ENCODE measurements around the gene TOP1.

The TOP1 gene

DNA sequence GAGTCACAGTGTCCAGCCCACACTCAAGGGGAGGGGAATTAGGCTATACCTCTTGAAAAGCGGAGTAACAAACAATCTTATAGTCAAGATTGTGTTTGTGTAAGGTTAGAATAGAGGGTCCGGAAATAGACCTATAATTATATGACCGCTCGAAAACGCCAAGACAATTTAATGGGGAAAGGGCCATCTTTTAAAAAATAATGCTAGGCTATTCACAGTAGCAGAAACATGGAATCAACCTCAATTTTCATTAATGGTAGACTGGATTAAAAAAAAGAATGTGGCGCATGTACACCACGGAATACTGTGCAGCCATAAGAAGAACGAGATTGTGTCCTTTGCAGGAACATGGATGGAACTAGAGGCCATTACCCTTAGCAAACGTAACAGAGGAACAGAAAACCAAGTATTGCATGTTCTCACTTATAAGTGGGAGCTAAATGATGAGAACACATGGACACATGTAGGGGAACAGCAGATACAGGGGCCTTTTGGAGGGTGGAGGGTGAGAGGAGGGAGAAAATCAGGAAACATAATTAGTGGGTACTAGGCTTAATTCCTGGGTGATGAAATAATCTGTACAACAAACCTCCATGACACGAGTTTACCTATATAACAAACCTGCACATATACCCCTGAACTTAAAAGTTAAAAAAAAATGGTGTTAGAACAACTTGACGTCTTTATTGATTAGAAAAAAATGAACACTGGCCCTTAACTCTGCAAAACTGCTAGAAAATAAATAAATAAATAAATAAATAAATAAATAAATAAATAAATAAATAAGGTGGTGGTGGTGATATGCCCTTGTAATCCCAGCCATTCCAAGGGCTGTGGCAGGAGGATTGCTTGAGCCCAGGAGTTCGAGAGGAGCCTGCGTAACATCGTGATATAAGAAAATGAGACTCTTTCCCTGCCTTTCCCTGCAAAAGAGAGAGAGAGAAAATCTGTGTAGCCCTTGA lies 30.3 kb downstream of the TOP1 start:
- no peak for DNase-seq (ENCODE audit: low spot score)

DNA sequence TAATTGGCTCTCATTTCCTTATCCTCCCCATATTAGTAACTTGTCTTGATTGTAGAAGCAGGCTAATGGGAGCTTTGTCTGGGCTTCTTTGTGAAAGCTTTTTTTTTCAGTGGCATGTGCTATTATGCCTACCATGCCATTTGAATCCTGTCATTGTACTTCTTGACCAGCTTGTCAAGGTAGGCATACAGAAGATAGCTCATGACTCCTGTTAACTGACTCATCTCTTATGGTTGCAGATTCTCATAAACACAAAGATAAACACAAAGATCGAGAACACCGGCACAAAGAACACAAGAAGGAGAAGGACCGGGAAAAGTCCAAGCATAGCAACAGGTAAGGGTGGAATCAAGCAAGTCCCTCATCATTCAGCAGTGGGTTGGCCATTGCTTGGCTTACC lies 32.5 kb downstream of the TOP1 start:
- DNase-seq (ENCODE audit: low spot score): no peak

DNA sequence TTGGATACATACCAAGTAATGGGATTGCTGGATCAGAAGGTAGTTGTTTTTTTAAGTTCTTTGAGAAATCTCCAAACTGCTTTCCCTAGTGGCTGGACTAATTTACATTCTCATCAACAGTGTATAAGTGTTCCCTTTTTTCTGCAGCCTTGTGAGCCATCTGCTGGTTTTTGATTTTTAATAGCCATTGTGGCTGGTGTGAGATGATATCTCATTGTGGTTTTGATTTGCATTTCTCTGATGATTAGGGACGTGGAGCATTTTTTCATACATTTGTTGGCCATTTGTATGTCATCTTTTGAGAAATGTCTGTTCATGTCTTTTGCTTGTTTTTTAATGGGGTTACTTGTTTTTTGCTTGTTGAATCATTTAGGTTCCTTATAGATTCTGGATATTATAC lies 34.8 kb downstream of the TOP1 start:
- no peak for DNase-seq (ENCODE audit: low spot score)

DNA sequence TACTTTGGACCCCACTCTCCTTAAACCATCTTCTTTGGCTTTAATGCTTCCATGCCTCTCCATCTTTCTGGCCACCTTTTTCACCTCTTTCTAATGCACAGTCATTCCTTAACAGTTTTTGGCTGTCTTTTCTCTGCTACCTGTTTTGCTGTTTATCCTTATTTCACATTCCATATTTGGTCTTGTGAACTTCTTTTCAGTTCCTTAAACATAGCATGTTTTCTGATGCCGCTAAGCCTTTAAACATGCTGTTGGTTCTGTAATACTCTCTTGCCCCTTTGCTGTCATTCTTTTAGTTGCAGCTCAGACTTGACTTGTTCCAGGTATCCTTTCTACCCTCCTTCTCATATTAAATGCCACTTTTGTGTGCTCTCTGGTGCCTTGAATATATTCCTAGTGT lies 35.8 kb downstream of the TOP1 start:
- no peak for DNase-seq (ENCODE audit: low spot score)

DNA sequence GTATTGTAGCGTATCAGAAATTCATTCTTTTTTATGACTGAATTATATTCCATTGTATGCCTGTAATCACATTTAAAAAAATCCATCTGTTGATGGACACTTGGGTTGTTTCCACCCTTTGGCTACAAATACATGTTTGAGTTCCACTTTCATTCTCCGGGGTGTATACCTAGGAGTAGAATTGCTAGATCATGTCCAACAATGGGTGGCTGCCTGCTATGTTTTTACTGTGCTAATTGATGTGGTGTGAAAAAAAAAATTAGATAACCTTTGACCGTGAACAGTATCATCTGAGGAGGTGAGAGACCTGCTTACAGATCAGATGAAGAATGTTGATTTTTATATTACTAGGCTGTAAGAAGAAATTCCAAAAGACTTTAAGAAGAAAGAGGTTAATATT lies 37.1 kb downstream of the TOP1 start:
- no peak for DNase-seq (ENCODE audit: low spot score)

DNA sequence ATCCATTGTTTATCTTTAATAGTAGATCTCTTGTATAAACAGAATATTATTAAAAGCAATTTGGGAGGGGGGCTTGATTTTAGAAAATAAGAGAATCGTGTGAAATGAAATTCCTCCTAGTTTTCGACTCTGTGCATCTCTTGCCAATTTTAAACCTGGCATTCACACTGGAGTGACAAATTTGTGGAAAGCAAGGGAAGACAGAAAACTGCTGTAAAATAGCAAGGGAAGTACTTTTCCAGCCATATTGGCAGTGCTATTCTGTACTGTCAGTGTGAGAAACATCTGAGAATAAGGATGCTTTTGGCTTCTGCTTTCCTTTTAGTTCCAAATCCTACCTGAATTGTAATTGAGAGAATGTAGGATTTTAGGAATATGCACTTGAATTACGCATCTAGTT lies 40.2 kb downstream of the TOP1 start:
- no peak for DNase-seq (ENCODE audit: low spot score)

DNA sequence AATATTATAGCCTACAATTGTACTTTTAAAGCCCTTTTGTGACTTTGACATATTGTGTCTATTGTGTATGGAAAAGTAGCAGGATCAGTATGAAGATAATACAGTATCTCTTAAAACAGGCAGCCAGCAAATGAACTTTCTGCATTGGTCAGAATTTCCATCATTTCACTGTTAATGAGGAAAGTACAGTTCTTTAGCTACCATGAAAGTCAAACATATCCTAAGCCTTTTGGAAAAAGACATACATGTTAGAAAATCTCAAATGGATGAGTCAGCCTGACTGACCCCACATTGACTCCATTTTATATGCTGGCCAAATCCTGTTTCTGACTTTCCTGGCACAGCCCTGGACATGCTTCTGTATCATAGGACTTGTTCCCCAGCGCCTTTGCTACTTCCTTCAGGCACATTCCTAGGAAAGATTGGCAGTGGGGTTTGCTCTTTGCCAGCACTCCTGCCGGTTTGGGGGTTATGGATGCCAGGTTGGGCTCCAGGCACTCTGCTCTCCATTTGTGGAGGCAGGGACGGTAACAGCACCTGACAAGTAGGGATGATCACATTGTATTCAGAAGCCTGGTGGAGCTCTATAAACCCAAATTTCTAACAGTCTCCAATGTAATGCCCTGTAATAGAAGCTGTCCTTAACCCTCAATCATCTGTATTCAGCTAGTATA lies 43.7 kb downstream of the TOP1 start:
- no peak for DNase-seq (ENCODE audit: low spot score)

DNA sequence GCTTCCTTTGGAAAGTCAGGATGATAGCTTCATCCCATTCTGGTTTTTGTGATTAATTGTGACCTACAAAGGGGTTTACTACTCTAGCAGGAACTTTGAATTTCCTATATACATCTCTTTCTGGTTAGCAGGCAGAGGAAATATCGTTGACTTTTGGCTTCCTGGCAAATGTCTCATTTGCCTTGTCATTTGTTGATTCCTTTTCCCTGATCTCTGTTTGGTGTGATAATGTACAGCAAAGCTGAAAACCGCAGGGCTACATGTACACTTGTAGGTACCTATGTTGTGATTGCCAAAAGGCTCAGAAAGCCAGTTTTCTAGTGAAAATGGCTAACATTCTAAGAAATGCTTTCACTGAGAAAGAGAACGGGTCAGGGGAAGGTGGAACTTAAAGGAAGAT lies 44.3 kb downstream of the TOP1 start:
- DNase-seq (ENCODE audit: low spot score): no peak

DNA sequence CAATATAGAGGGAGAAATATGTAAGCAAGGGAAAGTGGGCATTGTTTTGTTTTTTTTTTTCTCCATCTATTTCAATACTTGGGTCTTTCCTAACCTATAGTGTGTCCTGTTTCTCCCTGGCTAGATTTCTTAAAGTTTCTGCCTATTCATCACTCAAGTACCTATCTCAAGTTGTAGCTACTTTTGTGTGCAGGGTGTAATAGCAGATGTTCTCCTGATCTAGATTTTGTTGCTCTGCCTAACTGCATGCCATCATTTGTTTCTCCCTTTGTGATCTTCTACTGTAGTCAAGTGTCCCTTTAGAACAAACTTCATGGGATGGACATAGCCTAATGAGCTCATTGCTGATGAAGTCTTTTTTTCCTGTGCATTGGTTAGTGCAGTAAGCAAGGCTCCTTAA lies 45.8 kb downstream of the TOP1 start:
- no peak for DNase-seq (ENCODE audit: low spot score)

DNA sequence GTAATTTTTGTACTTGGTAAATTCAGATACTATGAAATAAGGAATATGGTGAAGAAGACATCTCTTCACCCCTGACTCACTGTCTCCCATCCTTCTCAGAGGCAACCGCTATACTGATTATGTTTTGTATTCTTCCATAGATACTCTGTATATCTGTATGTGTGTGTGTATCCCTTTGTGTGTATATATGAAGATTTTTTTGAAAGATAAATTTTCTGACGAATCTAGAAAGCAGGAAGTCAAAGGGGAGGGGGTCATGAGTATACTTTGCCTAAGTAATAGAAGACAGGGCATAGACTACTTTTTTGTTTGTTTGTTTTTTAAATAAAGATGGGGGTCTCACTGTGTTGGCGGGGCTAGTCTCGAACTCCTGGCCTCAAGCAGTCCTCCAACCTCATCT lies 48.2 kb downstream of the TOP1 start:
- no peak for DNase-seq (ENCODE audit: low spot score)

DNA sequence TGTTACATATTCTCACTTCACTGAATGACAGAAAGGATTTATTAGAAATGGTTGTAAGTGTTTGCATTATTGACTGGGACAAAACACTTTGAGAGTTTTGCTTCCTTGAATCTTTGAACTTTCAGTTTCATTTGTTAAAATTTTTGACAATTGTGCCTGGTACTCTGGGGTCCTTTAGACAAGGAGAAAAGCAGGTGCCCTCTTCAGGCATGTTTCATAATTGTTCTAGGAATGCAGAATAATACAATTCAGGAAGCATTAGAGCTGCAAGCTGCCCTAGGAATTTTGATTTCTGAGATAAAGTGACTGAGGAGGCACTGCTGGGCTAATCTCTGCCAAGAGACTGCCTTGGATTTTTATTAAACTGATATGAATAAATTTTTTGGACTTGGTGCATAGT lies 49.7 kb downstream of the TOP1 start:
- peak; percentile 21 for DNase-seq (ENCODE audit: low spot score)

DNA sequence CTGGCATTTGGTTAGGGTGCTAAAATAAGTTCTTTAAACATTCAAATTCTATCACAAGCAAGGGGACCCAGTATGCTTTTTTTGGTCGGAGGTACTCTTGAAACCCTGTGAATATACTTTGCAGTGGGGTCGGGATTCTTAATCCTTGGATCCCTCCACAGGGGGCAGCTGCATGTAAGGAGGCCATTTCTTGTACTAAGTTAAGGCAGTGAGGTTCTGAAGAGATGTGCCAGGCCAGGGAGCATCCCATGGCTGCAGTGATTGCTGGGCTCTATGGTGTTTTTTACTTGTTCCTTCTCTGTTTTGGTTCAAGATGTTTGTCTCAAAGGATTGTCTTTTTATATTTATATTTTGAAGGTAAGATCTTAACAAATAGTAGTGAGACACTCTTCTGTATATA lies 50.4 kb downstream of the TOP1 start:
- no peak for DNase-seq (ENCODE audit: low spot score)

DNA sequence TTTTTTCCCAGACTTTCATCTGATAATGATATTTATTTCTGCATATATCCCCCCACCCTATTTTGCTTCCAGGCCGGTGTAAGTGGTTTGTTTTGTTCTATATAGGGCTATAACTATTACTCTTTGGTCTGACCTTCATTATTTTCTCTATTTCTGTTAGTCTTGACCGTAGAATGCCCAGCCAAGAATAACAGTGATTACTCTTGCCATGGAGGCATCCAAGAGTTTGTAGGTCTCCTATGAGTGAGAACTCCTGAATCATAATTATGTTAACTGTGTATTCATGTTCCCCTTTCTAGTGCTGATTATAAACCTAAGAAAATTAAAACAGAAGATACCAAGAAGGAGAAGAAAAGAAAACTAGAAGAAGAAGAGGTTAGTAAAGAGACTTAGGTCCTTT lies 52.2 kb downstream of the TOP1 start:
- no peak for DNase-seq (ENCODE audit: low spot score)

DNA sequence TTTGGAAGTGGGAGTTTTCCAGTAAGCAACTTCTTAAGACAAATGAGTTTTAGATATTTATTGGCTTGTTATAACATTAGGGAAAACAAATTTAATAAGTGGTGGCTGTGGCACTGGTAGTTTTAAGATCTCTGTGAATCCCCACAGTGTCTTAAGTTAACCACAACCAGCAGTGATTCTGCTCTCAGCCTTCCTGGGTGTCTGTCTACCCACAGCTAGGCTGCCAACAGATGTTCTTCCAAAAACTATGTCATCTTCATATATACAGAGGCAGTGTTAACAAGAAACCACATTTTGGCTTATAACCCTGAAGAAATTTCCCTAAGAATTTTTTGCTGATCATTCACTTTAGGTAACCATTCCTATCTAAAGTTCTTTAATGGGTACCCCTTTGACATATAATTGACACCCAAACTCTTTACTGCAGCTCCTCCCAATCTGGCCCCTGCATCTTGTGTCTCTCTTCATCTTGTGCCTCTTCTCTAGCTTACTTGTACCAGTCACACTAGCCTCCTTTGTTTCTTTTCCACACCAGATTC lies 52.7 kb downstream of the TOP1 start:
- DNase-seq (ENCODE audit: low spot score): no peak

DNA sequence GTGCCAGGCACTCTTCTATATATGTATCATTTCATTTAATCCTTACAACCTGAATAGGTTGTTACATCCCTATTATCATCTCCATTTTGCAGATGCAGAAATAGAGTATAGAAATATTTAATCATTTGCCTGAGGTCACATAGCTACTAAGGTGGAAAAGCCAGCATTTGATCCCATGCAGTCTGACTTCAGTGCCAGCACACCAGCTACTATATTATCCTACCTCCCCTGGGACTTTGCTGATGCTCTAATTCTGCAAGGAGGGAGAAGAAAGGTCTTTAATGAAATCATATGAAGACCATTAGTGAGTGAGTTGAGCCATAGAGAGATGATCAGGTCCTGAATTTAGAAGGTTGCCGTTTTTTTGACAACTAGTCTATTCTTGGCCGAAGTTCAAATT lies 53.7 kb downstream of the TOP1 start:
- no peak for DNase-seq (ENCODE audit: low spot score)

DNA sequence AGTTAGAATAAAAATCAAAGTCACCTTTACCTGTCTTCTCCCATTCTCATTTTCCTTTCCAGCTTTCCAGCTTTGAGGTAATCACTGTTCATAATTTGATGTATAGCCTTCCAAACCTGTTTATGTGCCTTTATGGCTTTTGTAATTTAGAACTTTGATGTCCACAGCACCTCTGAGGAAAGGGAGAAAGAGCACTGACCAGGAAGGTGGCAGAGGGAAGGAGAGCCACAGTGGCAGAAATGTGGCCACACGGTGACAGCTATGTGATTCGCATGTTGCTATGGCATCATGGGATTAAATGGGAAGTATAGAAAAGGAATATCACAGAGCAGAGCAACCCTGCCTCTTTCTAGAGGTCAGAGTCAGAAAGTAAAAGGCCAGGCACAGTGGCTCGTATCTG lies 57.0 kb downstream of the TOP1 start:
- no peak for DNase-seq (ENCODE audit: low spot score)

DNA sequence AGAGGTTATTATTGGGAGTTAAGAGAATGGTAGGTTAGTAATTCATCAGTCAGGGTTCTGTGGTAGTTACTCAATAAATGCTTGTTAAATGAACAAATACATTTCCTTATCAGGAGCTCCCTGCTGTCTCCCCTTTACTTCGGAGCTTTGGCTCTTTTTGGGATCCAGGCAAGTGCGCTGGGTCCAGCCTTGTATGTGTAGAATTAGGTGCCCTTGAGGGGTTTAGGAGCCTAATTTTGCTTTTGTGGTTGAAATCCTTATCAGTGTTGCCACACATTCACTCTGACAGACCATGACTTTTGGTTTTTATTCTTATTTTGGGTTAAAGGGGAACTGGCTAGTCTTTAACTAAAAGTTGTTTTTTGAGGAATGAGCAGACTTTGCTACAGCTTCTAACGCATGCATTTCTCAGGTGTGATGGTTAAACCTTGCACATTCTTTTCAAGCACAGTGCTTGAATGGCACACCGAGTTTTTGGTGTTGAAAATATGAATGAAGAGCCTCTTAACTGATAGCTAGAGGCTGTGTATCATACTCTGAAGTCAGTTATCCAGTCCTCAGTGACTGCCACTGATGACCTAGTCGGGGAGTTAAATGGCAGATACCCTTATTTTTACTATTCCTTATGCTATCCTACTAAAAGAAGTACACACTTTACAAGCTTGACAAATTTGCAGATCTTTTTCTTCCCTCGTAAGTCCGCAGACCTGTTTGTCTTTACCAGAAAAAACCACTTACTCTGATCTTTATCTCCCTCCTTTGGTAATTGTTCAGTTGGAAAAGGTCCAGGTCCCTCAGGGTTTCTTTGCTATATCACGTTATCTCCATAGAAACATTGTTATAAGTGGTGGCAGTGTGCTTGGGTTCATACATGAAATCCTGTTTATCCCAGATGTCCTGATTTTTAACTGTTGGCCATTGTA lies 58.0 kb downstream of the TOP1 start:
- no peak for DNase-seq (ENCODE audit: low spot score)

DNA sequence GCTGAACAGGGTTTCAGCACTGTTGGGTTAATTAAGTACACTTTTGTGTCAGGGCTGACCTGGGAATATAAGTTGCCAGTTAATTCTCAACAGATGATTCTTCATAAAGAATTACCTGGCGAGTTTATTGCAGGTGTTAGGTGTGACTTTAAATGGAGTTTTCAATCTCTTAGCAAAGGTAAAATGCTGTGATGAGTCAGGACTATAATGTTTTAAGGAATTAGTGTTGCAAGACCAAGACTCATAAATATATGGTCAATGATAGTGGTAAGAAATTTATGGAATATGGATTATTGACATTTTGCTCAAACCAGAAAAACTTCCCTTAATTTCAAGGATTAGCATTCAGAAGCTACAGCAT lies 58.7 kb downstream of the TOP1 start:
- no peak for DNase-seq (ENCODE audit: low spot score)

DNA sequence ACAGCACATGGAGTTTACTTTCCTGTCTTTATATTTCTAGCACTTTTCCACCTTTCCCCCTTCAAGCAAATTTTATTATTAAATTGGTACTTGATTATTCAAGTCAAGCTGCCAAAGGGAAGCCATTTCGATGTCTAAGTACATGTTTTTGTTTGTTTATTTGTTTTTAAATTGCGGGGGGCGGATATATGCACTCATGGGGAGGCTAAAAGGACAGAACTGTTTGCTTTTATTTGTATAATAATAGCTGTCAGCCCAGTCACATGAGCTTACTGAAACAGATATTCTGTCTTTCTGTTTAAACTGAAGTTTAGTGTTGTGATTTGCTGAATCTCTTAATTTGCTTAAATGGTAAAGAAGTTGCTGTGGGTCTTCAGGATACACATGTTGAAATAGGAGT lies 59.2 kb downstream of the TOP1 start:
- DNase-seq (ENCODE audit: low spot score): no peak

DNA sequence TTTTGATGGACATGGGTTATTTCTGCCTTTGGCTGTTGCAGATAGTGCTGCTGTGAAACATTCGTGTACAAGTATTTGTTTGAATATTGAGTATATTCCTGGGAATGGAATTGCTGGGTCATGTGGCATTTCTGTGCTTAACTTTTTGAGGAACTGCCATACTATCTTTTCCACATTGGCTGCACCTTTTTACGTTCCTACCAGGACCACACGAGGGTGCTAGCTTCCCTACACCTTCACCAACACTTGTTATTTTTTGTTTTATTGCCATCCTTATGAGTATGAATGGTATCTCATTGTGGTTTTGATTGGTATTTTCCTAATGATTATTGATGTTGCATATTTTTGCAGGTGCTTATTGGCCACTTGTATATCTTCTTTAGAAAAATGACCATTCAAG lies 60.9 kb downstream of the TOP1 start:
- no peak for DNase-seq (ENCODE audit: low spot score)

DNA sequence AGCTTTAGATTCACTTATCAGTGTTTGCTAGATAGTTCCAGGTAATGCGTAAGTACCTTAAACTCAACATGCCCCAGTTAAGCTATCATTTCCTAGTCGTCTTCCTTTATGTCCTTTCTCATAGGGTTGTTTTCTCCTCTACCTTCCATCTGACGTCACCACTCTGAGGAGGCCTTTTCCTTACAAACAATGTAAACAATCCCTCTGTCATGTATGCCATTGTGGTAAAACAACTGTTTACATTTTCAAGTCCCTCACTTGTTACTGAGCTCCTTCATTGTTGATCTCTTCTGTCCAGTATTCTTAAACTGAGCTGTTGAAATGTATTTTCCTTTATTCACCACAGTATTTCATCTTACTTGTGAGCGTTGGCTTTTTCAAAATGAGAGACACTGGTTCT lies 63.3 kb downstream of the TOP1 start:
- no peak for DNase-seq (ENCODE audit: low spot score)

DNA sequence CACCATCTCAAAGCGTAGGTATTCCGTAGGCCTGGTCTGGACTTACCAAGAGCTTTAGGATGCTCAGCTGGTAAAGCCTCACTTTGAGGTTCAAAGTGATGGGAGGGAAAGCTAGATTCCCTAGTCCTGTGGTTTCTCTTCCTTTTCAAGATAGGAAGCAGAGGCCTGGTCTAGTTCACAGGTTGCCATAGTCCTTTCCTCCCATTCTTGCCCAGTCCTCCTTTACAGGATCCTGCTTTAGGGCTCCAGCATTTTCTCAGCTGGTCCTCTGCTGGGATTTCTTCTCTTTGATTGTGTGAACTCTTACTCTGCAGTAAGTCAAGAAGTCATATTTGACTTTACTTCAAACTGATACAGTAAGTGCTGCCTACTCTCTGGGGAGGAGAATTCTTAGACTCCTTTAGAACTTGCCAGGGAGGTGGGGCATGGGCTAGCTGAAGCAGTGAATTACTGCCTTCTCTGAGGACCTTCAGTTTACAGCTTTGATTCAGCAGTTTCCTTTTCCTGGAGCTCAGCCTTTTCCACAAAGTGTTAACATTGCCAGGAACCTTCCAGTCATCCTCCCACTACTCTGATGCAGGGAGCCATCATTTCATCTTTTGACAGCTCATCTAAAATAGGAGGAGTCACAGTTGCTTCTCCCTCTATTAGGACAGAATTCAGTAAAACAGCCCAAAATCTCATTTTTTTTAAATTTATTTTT lies 65.9 kb downstream of the TOP1 start:
- no peak for DNase-seq (ENCODE audit: low spot score)
